WTC11 (cell line): ENCODE results near the gene GPR62. TPM values are rescaled to one million over a fixed set of nuclear protein-coding genes. Genes with fewer than 3 reads are reported as not detected.
A peak's percentile ranks its signal among the peaks of the same experiment; 100 is the strongest.

Source experiments
- ATAC-seq: fragments of 200-7000 bp; cut with Tn5 transposase; 2 replicates; pipeline ENCODE4 v1.10.0; 2021; ENCODE audit warnings: mild to moderate bottlenecking, moderate library complexity
- CTCF ChIA-PET: fragments of 300-600 bp; sonication (Branson Sonifier 250); formaldehyde crosslinking; loops from one replicate; lab custom pipeline; 2021; ENCODE audit warnings: antibody characterized with exemption; lab: Charles Lee
- POLR2A ChIA-PET: fragments of 350-600 bp; sonication (Branson Sonifier 250); formaldehyde crosslinking; loops from one replicate; lab custom pipeline; 2021; ENCODE audit warnings: antibody characterized with exemption; lab: Charles Lee
- DNase-seq: peaks from one replicate; pipeline ENCODE4 v3.0.0; 2021; ENCODE audit warnings: low spot score
- H3K27ac Mint-ChIP-seq: 2 replicates; pipeline ENCODE4 v1.8.0; 2021; ENCODE audit warnings: mixed read lengths
- H3K27me3 Mint-ChIP-seq: 2 replicates; pipeline ENCODE4 v1.8.0; 2021; ENCODE audit warnings: low read depth, mild to moderate bottlenecking, moderate library complexity, mixed read lengths
- H3K36me3 Mint-ChIP-seq: 2 replicates; pipeline ENCODE4 v1.8.0; 2021; ENCODE audit warnings: mixed read lengths
- H3K4me1 Mint-ChIP-seq: 2 replicates; pipeline ENCODE4 v1.8.0; 2022; ENCODE audit warnings: mixed read lengths
- H3K4me3 Mint-ChIP-seq: 2 replicates; pipeline ENCODE4 v1.8.0; 2021; ENCODE audit warnings: mild to moderate bottlenecking, moderate library complexity, mixed read lengths
- H3K9me3 Mint-ChIP-seq: 2 replicates; pipeline ENCODE4 v1.8.0; 2021; ENCODE audit warnings: mixed read lengths
- CBFB ChIP-seq: sonication (generic); formaldehyde crosslinking; IDR thresholded peaks from 2 replicates; pipeline ENCODE4 v1.8.1; 2022; ENCODE audit warnings: mild to moderate bottlenecking, low read depth, missing genetic modification reagents
- CREB1 ChIP-seq: sonication (generic); formaldehyde crosslinking; IDR thresholded peaks from 2 replicates; pipeline ENCODE4 v1.8.0; 2023; ENCODE audit warnings: mild to moderate bottlenecking, missing genetic modification reagents
- FOXK1 ChIP-seq: sonication (generic); formaldehyde crosslinking; IDR thresholded peaks from 2 replicates; pipeline ENCODE4 v1.8.0; 2022; ENCODE audit warnings: mild to moderate bottlenecking, moderate library complexity, missing genetic modification reagents
- GTF2I ChIP-seq: fragments of 250-450 bp; sonication (Bioruptor Pico); conservative IDR thresholded peaks from 2 replicates; pipeline ENCODE4 v1.4.0; 2021; ENCODE audit warnings: mild to moderate bottlenecking
- JAZF1 ChIP-seq: fragments of 250-450 bp; sonication (Bioruptor Pico); IDR thresholded peaks from 2 replicates; pipeline ENCODE4 v1.9.0; 2021; ENCODE audit warnings: moderate library complexity, mild to moderate bottlenecking, inconsistent platforms
- NFYB ChIP-seq: sonication (generic); formaldehyde crosslinking; conservative IDR thresholded peaks from 2 replicates; pipeline ENCODE4 v1.8.0; 2022; ENCODE audit warnings: low read depth, missing genetic modification reagents
- SMAD3 ChIP-seq: sonication (generic); formaldehyde crosslinking; IDR thresholded peaks from 2 replicates; pipeline ENCODE4 v1.8.0; 2022; ENCODE audit warnings: missing genetic modification reagents, mild to moderate bottlenecking, borderline replicate concordance
- TEAD4 ChIP-seq: sonication (generic); formaldehyde crosslinking; IDR thresholded peaks from 2 replicates; pipeline ENCODE4 v1.8.0; 2022; ENCODE audit warnings: mild to moderate bottlenecking, missing genetic modification reagents
- TP53 ChIP-seq: sonication (generic); formaldehyde crosslinking; IDR thresholded peaks from 2 replicates; pipeline ENCODE4 v1.8.1; 2023; ENCODE audit warnings: mild to moderate bottlenecking, missing genetic modification reagents
- ZNF232 ChIP-seq: sonication (generic); formaldehyde crosslinking; IDR thresholded peaks from 2 replicates; pipeline ENCODE4 v1.8.0; 2022; ENCODE audit warnings: mild to moderate bottlenecking, missing genetic modification reagents
- ZNF263 ChIP-seq: sonication (generic); formaldehyde crosslinking; IDR thresholded peaks from 2 replicates; pipeline ENCODE4 v1.8.1; 2022; ENCODE audit warnings: low read depth, mild to moderate bottlenecking, moderate library complexity, missing genetic modification reagents
- ZNF423 ChIP-seq: fragments of 250-450 bp; sonication (Bioruptor Pico); IDR thresholded peaks from 2 replicates; pipeline ENCODE4 v2.1.2; 2022; ENCODE audit warnings: mild to moderate bottlenecking, moderate library complexity
- total RNA-seq: library from RNA; stranded (reverse); gene quantifications from 3 replicates; pipeline ENCODE4 v1.2.3, GENCODE V29; 2021
- TF ChIP-seq, protein P1 (sequence below): sonication (generic); formaldehyde crosslinking; conservative IDR thresholded peaks from 2 replicates; pipeline ENCODE4 v1.8.1; 2023; ENCODE audit warnings: mild to moderate bottlenecking, low read depth, missing genetic modification reagents, moderate library complexity
- TF ChIP-seq, protein P2 (sequence below): sonication (generic); formaldehyde crosslinking; IDR thresholded peaks from 2 replicates; pipeline ENCODE4 v1.8.0; 2022; ENCODE audit warnings: missing genetic modification reagents
- TF ChIP-seq, protein P3 (sequence below): fragments of 250-450 bp; sonication (Bioruptor Pico); IDR thresholded peaks from 2 replicates; pipeline ENCODE4 v1.8.0; 2021; ENCODE audit warnings: mild to moderate bottlenecking
- TF ChIP-seq, protein P4 (sequence below): sonication (generic); formaldehyde crosslinking; IDR thresholded peaks from 2 replicates; pipeline ENCODE4 v1.8.1; 2022; ENCODE audit warnings: mild to moderate bottlenecking, missing genetic modification reagents, moderate library complexity, borderline replicate concordance
- TF ChIP-seq, protein P5 (sequence below): sonication (generic); formaldehyde crosslinking; IDR thresholded peaks from 2 replicates; pipeline ENCODE4 v1.8.1; 2022; ENCODE audit warnings: low read depth, missing genetic modification reagents, borderline replicate concordance
- TF ChIP-seq, protein P6 (sequence below): sonication (generic); formaldehyde crosslinking; IDR thresholded peaks from 2 replicates; pipeline ENCODE4 v1.8.0; 2022; ENCODE audit warnings: mild to moderate bottlenecking, missing genetic modification reagents
- TF ChIP-seq, protein P7 (sequence below): fragments of 250-450 bp; sonication (Bioruptor Pico); IDR thresholded peaks from 2 replicates; pipeline ENCODE4 v1.9.0; 2021; ENCODE audit warnings: mild to moderate bottlenecking

Gene GPR62
- total RNA-seq, 1 experiment from 2014 or later = 0.24 TPM

DNA sequence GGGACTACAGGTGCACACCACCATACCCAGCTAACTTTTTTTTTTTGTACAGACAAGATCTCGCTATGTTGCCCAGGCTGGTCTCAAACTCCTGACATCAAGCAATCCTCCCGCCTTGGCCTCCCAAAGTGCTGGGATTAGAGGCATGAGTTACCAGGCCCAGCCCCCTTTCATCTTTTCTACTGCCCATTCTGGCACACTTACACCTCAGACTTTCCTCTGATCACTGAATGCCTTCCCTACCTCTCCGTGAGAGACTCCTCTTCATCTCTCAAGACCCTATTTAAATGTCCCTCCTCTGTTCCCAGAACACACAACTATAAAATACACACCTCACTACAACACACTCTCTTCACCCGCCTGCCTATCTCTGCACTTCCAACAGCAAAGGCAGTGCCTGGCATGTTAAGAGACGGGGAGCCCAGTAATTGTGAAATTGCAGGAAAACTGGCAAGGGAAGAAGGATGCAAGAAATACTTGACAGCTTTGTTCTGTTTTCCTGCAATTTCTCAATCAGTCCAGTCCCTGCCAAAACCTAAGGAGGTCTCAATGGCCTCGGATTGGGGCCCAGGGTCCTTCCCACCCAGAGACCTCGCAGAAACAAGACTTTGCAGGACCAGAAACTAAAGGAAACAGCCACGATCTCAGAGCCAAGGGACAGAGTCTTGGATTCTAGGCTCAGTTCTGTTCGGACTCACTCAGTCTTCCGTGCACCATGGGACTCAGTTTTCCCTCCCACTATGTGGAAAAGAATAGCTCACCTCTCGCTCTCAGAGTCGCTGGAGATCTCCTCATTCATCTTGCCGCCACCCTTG lies 14.3 kb upstream of the GPR62 start (continued):
- TF ChIP-seq, protein P1, sequence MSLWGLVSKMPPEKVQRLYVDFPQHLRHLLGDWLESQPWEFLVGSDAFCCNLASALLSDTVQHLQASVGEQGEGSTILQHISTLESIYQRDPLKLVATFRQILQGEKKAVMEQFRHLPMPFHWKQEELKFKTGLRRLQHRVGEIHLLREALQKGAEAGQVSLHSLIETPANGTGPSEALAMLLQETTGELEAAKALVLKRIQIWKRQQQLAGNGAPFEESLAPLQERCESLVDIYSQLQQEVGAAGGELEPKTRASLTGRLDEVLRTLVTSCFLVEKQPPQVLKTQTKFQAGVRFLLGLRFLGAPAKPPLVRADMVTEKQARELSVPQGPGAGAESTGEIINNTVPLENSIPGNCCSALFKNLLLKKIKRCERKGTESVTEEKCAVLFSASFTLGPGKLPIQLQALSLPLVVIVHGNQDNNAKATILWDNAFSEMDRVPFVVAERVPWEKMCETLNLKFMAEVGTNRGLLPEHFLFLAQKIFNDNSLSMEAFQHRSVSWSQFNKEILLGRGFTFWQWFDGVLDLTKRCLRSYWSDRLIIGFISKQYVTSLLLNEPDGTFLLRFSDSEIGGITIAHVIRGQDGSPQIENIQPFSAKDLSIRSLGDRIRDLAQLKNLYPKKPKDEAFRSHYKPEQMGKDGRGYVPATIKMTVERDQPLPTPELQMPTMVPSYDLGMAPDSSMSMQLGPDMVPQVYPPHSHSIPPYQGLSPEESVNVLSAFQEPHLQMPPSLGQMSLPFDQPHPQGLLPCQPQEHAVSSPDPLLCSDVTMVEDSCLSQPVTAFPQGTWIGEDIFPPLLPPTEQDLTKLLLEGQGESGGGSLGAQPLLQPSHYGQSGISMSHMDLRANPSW (CRISPR knock-in tag) = no peak
- no peak for TF ChIP-seq ZNF232 (CRISPR knock-in tag)
- TF ChIP-seq, protein P2, sequence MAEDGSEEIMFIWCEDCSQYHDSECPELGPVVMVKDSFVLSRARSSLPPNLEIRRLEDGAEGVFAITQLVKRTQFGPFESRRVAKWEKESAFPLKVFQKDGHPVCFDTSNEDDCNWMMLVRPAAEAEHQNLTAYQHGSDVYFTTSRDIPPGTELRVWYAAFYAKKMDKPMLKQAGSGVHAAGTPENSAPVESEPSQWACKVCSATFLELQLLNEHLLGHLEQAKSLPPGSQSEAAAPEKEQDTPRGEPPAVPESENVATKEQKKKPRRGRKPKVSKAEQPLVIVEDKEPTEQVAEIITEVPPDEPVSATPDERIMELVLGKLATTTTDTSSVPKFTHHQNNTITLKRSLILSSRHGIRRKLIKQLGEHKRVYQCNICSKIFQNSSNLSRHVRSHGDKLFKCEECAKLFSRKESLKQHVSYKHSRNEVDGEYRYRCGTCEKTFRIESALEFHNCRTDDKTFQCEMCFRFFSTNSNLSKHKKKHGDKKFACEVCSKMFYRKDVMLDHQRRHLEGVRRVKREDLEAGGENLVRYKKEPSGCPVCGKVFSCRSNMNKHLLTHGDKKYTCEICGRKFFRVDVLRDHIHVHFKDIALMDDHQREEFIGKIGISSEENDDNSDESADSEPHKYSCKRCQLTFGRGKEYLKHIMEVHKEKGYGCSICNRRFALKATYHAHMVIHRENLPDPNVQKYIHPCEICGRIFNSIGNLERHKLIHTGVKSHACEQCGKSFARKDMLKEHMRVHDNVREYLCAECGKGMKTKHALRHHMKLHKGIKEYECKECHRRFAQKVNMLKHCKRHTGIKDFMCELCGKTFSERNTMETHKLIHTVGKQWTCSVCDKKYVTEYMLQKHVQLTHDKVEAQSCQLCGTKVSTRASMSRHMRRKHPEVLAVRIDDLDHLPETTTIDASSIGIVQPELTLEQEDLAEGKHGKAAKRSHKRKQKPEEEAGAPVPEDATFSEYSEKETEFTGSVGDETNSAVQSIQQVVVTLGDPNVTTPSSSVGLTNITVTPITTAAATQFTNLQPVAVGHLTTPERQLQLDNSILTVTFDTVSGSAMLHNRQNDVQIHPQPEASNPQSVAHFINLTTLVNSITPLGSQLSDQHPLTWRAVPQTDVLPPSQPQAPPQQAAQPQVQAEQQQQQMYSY (CRISPR knock-in tag) = no peak
- no peak for TF ChIP-seq NFYB (CRISPR knock-in tag)
- no peak for TF ChIP-seq SMAD3 (CRISPR knock-in tag)
- TF ChIP-seq GTF2I (CRISPR knock-in tag) = no peak
- no peak for TF ChIP-seq CREB1 (CRISPR knock-in tag)
- TF ChIP-seq JAZF1 (CRISPR knock-in tag) = no peak
- TF ChIP-seq FOXK1 (CRISPR knock-in tag) = no peak

DNA sequence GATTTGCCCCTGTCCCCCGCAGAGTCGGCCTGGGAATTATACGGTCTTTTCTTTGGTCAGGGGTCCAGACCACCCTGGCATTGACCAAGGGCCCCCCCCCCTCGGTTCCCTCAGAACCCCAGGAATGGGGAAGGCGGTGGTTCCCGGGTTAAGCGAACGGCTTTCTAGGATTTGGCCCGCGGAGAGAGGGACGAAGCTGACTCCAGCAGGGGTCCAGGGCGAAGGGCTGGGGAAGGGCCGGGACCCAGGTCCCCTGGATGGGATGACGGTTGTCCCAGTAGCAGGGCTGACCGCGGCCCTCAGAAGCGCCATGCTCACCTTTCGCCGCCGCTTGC lies 13.8 kb upstream of the GPR62 start:
- POLR2A ChIA-PET = interaction anchor here (1.0 to 2.5 kb wide), 3 partner anchors 12 to 41 kb away, joined by 3 to 19 read pairs (median 5); partner anchors contain the start of genes ACY1 and PCBP4
- ATAC-seq = peak; percentile 2

DNA sequence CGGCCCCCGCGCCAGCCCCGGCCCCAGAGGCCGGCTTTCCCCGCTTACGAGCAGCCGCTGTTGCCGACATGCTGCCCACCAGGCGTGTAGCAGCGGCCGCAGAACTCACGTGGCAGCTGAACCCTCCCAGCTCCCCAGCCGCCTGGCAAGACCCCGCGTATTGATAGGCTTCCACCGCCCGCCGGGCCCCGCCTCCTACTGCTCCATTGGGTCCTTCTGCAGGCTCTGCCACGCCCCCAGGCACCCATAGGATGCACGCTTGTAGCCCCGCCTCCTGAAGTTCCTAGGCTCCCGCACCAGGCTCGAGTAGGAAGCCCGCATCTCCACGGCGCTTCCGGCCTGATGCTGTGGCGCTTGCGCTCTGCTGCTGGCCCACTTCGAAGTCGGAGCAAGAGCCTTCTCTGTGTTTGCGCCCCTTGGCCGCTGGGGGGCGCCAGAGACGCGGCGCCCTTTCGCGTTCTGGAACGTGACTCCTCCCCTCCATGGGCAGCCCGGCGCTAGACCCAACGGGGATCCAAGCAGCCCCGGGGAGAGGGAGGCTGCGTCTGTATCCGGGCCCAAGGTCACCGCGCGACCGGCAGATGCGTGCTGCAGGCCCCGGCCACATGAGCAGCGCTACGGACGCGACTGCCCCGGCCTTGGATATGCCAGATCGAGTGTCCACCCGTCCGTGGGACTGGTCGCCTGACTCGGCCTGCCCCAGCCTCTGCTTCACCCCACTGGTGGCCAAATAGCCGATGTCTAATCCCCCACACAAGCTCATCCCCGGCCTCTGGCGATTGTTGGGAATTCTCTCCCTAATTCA lies 13.2 kb upstream of the GPR62 start, which contains the start of the genes PARP3 and RRP9:
Gene PARP3, plus strand, starts transcription at position 566 of the 805 bp plus-strand sequence. CDS start 993 bp downstream, outside the sequence.
Gene RRP9, minus strand, starts transcription at position 107 of the 805 bp plus-strand sequence. Its CDS starts 37 bp downstream, at position 70.
- Mint-ChIP-seq H3K36me3 (peaks cover 27% of the 10 kb centered on the region), H3K4me1 (peaks cover 17% of the 10 kb centered on the region), H3K4me3 (peak within 1 kb of the TSS; percentile 91), H3K9me3 (no peaks in the 10 kb centered on the region), H3K27me3 (no peaks in the 10 kb centered on the region; the same call in 1 of the 2 replicates), H3K27ac (no peak within 1 kb of the TSS)
- CTCF ChIA-PET = interaction anchor here (0.6 to 3.4 kb wide), 44 partner anchors 11 to 879 kb away, joined by 3 to 49 read pairs (median 5); partner anchors contain the start of genes ABHD14A, ABHD14B, ACY1 and DUSP7
- ATAC-seq (peak; percentile 96), DNase-seq (peak; percentile 100)
- POLR2A ChIA-PET = interaction anchor here (1.0 to 2.5 kb wide), 4 partner anchors 12 to 49 kb away, joined by 3 to 19 read pairs (median 4); partner anchors contain the start of genes ACY1 and PCBP4
- TF ChIP-seq, protein P3, sequence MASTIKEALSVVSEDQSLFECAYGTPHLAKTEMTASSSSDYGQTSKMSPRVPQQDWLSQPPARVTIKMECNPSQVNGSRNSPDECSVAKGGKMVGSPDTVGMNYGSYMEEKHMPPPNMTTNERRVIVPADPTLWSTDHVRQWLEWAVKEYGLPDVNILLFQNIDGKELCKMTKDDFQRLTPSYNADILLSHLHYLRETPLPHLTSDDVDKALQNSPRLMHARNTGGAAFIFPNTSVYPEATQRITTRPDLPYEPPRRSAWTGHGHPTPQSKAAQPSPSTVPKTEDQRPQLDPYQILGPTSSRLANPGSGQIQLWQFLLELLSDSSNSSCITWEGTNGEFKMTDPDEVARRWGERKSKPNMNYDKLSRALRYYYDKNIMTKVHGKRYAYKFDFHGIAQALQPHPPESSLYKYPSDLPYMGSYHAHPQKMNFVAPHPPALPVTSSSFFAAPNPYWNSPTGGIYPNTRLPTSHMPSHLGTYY (CRISPR knock-in tag) = no peak
- TF ChIP-seq ZNF423 (peak; percentile 96), TEAD4 (no peak), CBFB (no peak)
- TF ChIP-seq, protein P4, sequence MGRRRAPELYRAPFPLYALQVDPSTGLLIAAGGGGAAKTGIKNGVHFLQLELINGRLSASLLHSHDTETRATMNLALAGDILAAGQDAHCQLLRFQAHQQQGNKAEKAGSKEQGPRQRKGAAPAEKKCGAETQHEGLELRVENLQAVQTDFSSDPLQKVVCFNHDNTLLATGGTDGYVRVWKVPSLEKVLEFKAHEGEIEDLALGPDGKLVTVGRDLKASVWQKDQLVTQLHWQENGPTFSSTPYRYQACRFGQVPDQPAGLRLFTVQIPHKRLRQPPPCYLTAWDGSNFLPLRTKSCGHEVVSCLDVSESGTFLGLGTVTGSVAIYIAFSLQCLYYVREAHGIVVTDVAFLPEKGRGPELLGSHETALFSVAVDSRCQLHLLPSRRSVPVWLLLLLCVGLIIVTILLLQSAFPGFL (CRISPR knock-in tag) = no peak
- TF ChIP-seq, protein P5, sequence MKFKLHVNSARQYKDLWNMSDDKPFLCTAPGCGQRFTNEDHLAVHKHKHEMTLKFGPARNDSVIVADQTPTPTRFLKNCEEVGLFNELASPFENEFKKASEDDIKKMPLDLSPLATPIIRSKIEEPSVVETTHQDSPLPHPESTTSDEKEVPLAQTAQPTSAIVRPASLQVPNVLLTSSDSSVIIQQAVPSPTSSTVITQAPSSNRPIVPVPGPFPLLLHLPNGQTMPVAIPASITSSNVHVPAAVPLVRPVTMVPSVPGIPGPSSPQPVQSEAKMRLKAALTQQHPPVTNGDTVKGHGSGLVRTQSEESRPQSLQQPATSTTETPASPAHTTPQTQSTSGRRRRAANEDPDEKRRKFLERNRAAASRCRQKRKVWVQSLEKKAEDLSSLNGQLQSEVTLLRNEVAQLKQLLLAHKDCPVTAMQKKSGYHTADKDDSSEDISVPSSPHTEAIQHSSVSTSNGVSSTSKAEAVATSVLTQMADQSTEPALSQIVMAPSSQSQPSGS = no peak
- TF ChIP-seq, protein P6, sequence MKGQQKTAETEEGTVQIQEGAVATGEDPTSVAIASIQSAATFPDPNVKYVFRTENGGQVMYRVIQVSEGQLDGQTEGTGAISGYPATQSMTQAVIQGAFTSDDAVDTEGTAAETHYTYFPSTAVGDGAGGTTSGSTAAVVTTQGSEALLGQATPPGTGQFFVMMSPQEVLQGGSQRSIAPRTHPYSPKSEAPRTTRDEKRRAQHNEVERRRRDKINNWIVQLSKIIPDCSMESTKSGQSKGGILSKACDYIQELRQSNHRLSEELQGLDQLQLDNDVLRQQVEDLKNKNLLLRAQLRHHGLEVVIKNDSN (CRISPR knock-in tag) = peak; percentile 69; the same call in 1 of the 2 replicates

More for the DNA sequence above, 13.8 kb upstream of the GPR62 start:
- TF ChIP-seq, protein P7, sequence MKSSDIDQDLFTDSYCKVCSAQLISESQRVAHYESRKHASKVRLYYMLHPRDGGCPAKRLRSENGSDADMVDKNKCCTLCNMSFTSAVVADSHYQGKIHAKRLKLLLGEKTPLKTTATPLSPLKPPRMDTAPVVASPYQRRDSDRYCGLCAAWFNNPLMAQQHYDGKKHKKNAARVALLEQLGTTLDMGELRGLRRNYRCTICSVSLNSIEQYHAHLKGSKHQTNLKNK (CRISPR knock-in tag) = no peak
- no peak for TF ChIP-seq ZNF263 (CRISPR knock-in tag)
- TF ChIP-seq TP53 = no peak
- Mint-ChIP-seq H3K27ac (no peak overlapping the region), H3K4me3 (peak overlapping the region; percentile 91), H3K4me1 (peaks cover 17% of the 10 kb centered on the region), H3K27me3 (no peaks in the 10 kb centered on the region; the same call in 1 of the 2 replicates), H3K36me3 (peaks cover 30% of the 10 kb centered on the region), H3K9me3 (no peaks in the 10 kb centered on the region)
- CTCF ChIA-PET = interaction anchor here (0.6 to 3.4 kb wide), 40 partner anchors 11 to 879 kb away, joined by 3 to 49 read pairs (median 5); partner anchors contain the start of genes ABHD14A, ABHD14B, ACY1 and DUSP7
- DNase-seq = no peak
